GM19372 (cell line): ENCODE data around the gene GRIPAP1.
"Not testable (repeated sequence)": the region's sequence is repeated elsewhere in the genome, so short reads cannot be mapped to it uniquely, and the experiment has no call there.

Source experiments
- ATAC-seq: cut with Tn5 transposase; IDR thresholded peaks from one replicate; pipeline ENCODE4 v1.9.1; 2021; ENCODE audit warnings: mild to moderate bottlenecking, low read depth, moderate library complexity; ENCODE audit not compliant: unreplicated experiment

The GRIPAP1 gene

GRCh38 chrX:48997455-48997854 is 4.6 kb downstream of the GRIPAP1 start:
- no peak for ATAC-seq

- ATAC-seq = no peak
Observed at GRCh38 chrX:48996969-48997368, 5.1 kb downstream of the GRIPAP1 start.

GRCh38 chrX:48992341-48992740 is 9.7 kb downstream of the GRIPAP1 start:
- no peak for ATAC-seq

GRCh38 chrX:48989483-48989882 is 12.6 kb downstream of the GRIPAP1 start:
- ATAC-seq = no peak

GRCh38 chrX:48983896-48984295 is 18.2 kb downstream of the GRIPAP1 start:
- no peak for ATAC-seq

GRCh38 chrX:48983081-48983480 is 19.0 kb downstream of the GRIPAP1 start:
- no peak for ATAC-seq

- no peak for ATAC-seq
Observed at GRCh38 chrX:48981178-48981577, 20.9 kb downstream of the GRIPAP1 start.

- ATAC-seq = not testable (repeated sequence)
Observed at GRCh38 chrX:48980341-48980740, 21.7 kb downstream of the GRIPAP1 start.

GRCh38 chrX:48978226-48978625 is 23.8 kb downstream of the GRIPAP1 start:
- no peak for ATAC-seq

- ATAC-seq = no peak
Observed at GRCh38 chrX:48976086-48976485, 26.0 kb downstream of the GRIPAP1 start.

GRCh38 chrX:48975541-48975940 is 26.5 kb downstream of the GRIPAP1 start:
- no peak for ATAC-seq

GRCh38 chrX:48975041-48975440 is 27.0 kb downstream of the GRIPAP1 start:
- ATAC-seq = no peak

GRCh38 chrX:48974574-48974973 is 27.5 kb downstream of the GRIPAP1 start:
- ATAC-seq = no peak

- no peak for ATAC-seq
Observed at GRCh38 chrX:48974033-48974432, 28.0 kb downstream of the GRIPAP1 start.

- no peak for ATAC-seq
Observed at GRCh38 chrX:48972220-48973164, 29.6 kb downstream of the GRIPAP1 start.

- ATAC-seq = no peak
Observed at GRCh38 chrX:48971249-48972219, 30.5 kb downstream of the GRIPAP1 start, which contains the start of gene KCND1. Gene KCND1, minus strand, starts transcription at chrX:48971844. Its CDS starts 1,573 bp downstream, at chrX:48970271.

- ATAC-seq = no peak
Observed at GRCh38 chrX:48969471-48969870, 32.6 kb downstream of the GRIPAP1 start.

GRCh38 chrX:48968377-48968776 is 33.7 kb downstream of the GRIPAP1 start:
- ATAC-seq = no peak

GRCh38 chrX:48966796-48967579 is 35.1 kb downstream of the GRIPAP1 start:
- no peak for ATAC-seq

GRCh38 chrX:48965959-48966358 is 36.1 kb downstream of the GRIPAP1 start:
- ATAC-seq = no peak
